Psoas muscle (tissue), 8 donors: ENCODE measurements around the gene PRAC1. TPM values are rescaled to one million over a fixed set of nuclear protein-coding genes. Genes with fewer than 3 reads are reported as not detected.

ENCODE experiments used
- ATAC-seq, 4 donors: fragments of 200-7000 bp; cut with Tn5 transposase; one replicate each; pipeline ENCODE4 v1.9.1; 2020; ENCODE audit warnings: moderate library complexity in 3 of 4, mild to moderate bottlenecking in 2 of 4
- DNase-seq, 2 donors: peaks; one replicate each; pipeline ENCODE4 v3.0.0-alpha.2; 2020
- H3K27ac ChIP-seq: fragments of 200-600 bp; one replicate; pipeline ENCODE4 v1.8.0; 2022
- H3K27me3 ChIP-seq, 3 donors: fragments of 200-600 bp in 1 of 3; one replicate each; pipeline versions ENCODE4 v1.6.1 to v1.8.0; 2013 to 2022; ENCODE audit warnings: low read length in 2 of 3, mild to moderate bottlenecking in 2 of 3, moderate library complexity in 1 of 3; ENCODE audit not compliant: insufficient read depth in 3 of 3
- H3K36me3 ChIP-seq, 2 donors: fragments of 200-600 bp in 1 of 2; one replicate each; pipeline versions ENCODE4 v1.6.1 to v1.8.0; 2013 to 2022; ENCODE audit warnings: low read depth in 1 of 2, mild to moderate bottlenecking in 1 of 2, moderate library complexity in 1 of 2; ENCODE audit not compliant: insufficient read depth in 1 of 2
- H3K4me1 ChIP-seq: fragments of 200-600 bp; one replicate; pipeline ENCODE4 v1.8.0; 2022
- H3K4me3 ChIP-seq: fragments of 200-600 bp; one replicate; pipeline ENCODE4 v1.8.0; 2022; ENCODE audit warnings: mild to moderate bottlenecking
- H3K9me3 ChIP-seq: fragments of 200-600 bp; one replicate; pipeline ENCODE4 v1.8.0; 2022
- CTCF ChIP-seq: fragments of 200-600 bp; IDR thresholded peaks from one replicate; pipeline ENCODE4 v1.8.0; 2022; ENCODE audit warnings: antibody characterized with exemption
- WGBS, 3 donors: extraction: QIAGEN DNeasy Blood & Tissue Kit; methylation state at CpG; one replicate each; pipeline versions ENCODE4 v1.1.6 to v1.1.7; 2013; 5-methylcytosine and 5-hydroxymethylcytosine counted together
- intact Hi-C, 2 donors: fragments of 100-400 bp; cut with DNase I; formaldehyde crosslinking; loops; one replicate each; pipeline versions ENCODE4 v1.11.0 to v1.14.2; 2022
- polyA plus RNA-seq, 3 donors: library from polyadenylated mRNA; stranded (reverse); fragments of 200-250 nt; gene quantifications; one replicate each; pipeline ENCODE4 v1.2.3, GENCODE V29; 2013
- total RNA-seq, 4 donors: library from RNA; stranded (reverse); fragmentation: NEBNext Ultra II Directional in 2 of 4; extraction: Animal tissue kit (Norgen Biotek cat#: 25700) in 2 of 4; gene quantifications; one replicate each; pipeline versions ENCODE4 v1.2.1 to v1.2.4, GENCODE V29; 2021 to 2023
- donor health status: healthy with polysubstance abuse.
- donor health status: DM: no; HTN: no; CAD: no; lungs with moderate emphysema.
- donor health status: Bipolar disorder and iron deficiency.
- donor health status: healthy.
- donor health status: DM: yes; HTN: yes; CAD: no.
- donor health status: DM: no; HTN: no; CAD: no.
- donor health status: DM: no; HTN: no; CAD: no.
- donor health status: DM: yes; HTN: yes; CAD: no.

PRAC1 gene
- total and polyA plus RNA-seq, 7 donors, result not detected

- DNase-seq, result no peak
- peaks cover 0 to 97% (median 47%) of the 10 kb centered on the region in 3 donors for H3K27me3 ChIP-seq
- ATAC-seq, result no peak
- intact Hi-C loops, result no loop called here
- H3K27ac ChIP-seq, result no peak overlapping the region
- H3K36me3 ChIP-seq, result no peaks in the 10 kb centered on the region
- peaks cover 4% of the 10 kb centered on the region for H3K4me1 ChIP-seq
- no peaks in the 10 kb centered on the region for H3K9me3 ChIP-seq
- no peak overlapping the region for H3K4me3 ChIP-seq
- TF ChIP-seq CTCF, result no peak
These were observed 9.0 kb upstream of the PRAC1 start for GRCh38 chr17:48731355-48731754.

DNA sequence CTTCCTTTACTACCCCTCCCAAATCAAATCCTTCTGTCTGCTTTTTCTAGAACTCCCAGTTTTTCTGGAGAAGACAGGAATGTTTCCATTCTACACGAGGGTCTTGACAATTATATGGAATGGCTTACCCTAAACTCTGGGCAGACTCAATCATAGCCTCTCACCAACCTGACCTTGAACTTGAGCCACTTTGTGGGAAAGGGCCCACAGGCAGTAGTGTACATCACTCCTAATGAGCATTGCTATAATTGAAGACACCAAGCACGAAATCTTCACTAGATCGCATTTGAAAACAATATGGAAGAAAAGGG lies 7.9 kb upstream of the PRAC1 start:
- no peaks in the 10 kb centered on the region for H3K36me3 ChIP-seq
- no peak overlapping the region for H3K4me3 ChIP-seq
- peaks cover 4% of the 10 kb centered on the region for H3K4me1 ChIP-seq
- H3K27me3 ChIP-seq, result peaks cover 4 to 97% (median 50%) of the 10 kb centered on the region in 3 donors
- H3K9me3 ChIP-seq, result no peaks in the 10 kb centered on the region
- TF ChIP-seq CTCF, result no peak
- intact Hi-C loops, result no loop called here
- no peak for ATAC-seq
- 41 to 47% (median 47%) methylated on average over 3 of the region's 3 CpGs for WGBS, 3 donors
- H3K27ac ChIP-seq, result no peak overlapping the region
- DNase-seq, result no peak

GRCh38 chr17:48729335-48730239 lies 7.3 kb upstream of the PRAC1 start:
- intact Hi-C loops, result loop anchor here in 1 of 2 donors (5.0 kb wide), 1 partner anchor 63 kb away; no protein-coding TSS in a partner anchor
- Histone ChIP-seq H3K36me3 (no peaks in the 10 kb centered on the region), H3K4me3 (peak overlapping the region; percentile 56), H3K27ac (no peak overlapping the region), H3K4me1 (peaks cover 4% of the 10 kb centered on the region), H3K9me3 (no peaks in the 10 kb centered on the region), H3K27me3 (peaks cover 4 to 97% (median 49%) of the 10 kb centered on the region in 3 donors)
- WGBS, 3 donors, result 10 to 11% (median 10%) methylated on average over 19 of the region's 19 CpGs
- TF ChIP-seq CTCF, result no peak
- ATAC-seq, result no peak
- no peak for DNase-seq

DNA sequence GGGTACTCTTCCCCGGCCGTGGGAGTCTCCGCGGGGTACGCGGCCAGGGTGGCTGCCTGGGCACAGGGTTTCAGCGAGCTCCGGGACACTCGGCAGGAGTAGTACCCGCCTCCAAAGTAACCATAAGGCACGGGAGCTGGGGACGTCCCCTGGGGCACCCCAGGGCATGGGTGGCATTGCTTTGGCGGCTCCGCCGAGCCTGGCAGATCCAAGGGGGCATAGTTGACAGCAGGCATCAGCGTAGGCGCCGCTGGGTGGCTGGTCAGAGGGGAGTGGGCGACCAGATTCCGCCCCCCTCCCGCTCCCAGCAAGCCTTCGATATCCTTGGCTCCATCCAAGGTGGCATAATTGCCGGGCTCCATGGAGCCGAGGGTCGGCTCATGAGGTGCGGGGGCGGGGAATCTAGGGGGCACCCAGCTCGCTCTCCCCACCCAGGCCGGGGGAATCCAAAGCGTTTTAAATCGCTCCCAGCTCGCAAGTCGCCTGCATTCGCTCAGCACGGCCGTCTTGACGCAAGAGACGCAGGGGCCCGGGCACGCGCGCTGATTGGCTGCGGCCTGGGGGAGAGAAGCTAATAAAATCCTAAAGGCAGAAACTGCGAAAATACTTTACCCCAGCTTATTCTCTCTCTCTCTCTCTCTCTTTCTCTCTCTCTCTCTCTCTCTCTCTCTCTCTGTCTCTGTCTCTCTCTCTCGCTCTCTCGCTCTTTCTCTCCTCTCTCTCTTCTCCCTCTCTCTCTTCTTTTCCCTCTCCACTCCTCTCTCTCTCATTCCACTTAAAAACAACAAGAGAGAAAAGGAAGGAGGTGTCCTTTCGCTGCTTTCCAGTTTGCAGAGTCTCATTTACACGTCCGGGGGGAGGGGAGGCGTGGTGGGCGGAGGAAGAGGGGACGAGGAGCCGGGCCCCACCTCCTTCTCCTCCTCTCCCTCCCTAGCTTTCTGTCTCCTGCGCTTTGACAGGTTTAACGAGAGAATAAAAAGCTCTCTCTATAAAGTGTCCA lies 6.2 kb upstream of the PRAC1 start, which contains the start of gene HOXB13:
Gene HOXB13 (minus strand): TSS at position 519 of the 1,000 bp plus-strand sequence. CDS start 157 bp downstream, at position 362.
- no peak for TF ChIP-seq CTCF
- intact Hi-C loops, result loop anchor here in 1 of 2 donors (5.0 kb wide), 1 partner anchor 64 kb away; no protein-coding TSS in a partner anchor

More for the DNA sequence above, 6.2 kb upstream of the PRAC1 start, which contains the start of gene HOXB13:
- Histone ChIP-seq H3K27ac (no peak within 1 kb of the TSS), H3K9me3 (no peaks in the 10 kb centered on the region), H3K4me1 (peaks cover 12% of the 10 kb centered on the region), H3K36me3 (no peaks in the 10 kb centered on the region), H3K4me3 (peak within 1 kb of the TSS; percentile 56), H3K27me3 (peaks cover 4 to 97% (median 45%) of the 10 kb centered on the region in 3 donors)
- ATAC-seq (peak in 1 of 4 donors; percentile 51), DNase-seq (no peak)
- WGBS, 3 donors, result 2 to 4% (median 4%) methylated on average over 45 to 55 of the region's 55 CpGs
